Ishikawa (cell line): ENCODE results near the gene CLCN4.

ENCODE experiments used
- CEBPB ChIP-seq: IDR thresholded peaks from 2 replicates; pipeline ENCODE4 v1.6.1; 2012
- CREB1 ChIP-seq: IDR thresholded peaks from 2 replicates; pipeline ENCODE4 v1.6.1; 2012; ENCODE audit warnings: low read depth
- EGR1 ChIP-seq: IDR thresholded peaks from 2 replicates; pipeline ENCODE4 v1.6.1; 2012
- EP300 ChIP-seq: IDR thresholded peaks from 2 replicates; pipeline ENCODE4 v1.6.1; 2012; ENCODE audit warnings: borderline replicate concordance
- FOXM1 ChIP-seq: IDR thresholded peaks from 2 replicates; pipeline ENCODE4 v1.6.1; 2012; ENCODE audit warnings: low read depth, borderline replicate concordance
- NFIC ChIP-seq: IDR thresholded peaks from 2 replicates; pipeline ENCODE4 v1.6.1; 2012
- RAD21 ChIP-seq: IDR thresholded peaks from 2 replicates; pipeline ENCODE4 v1.6.1; 2012; ENCODE audit warnings: low read depth
- TAF1 ChIP-seq: IDR thresholded peaks from 2 replicates; pipeline ENCODE4 v1.6.1; 2012; ENCODE audit warnings: low read depth, mild to moderate bottlenecking
- TCF12 ChIP-seq: IDR thresholded peaks from 2 replicates; pipeline ENCODE4 v1.6.1; 2012; ENCODE audit warnings: low read depth
- TEAD4 ChIP-seq: IDR thresholded peaks from 2 replicates; pipeline ENCODE4 v1.6.1; 2012
- YY1 ChIP-seq: IDR thresholded peaks from 2 replicates; pipeline ENCODE4 v1.6.1; 2012; ENCODE audit warnings: low read depth
- ZBTB7A ChIP-seq: IDR thresholded peaks from 2 replicates; pipeline ENCODE4 v1.6.1; 2012; ENCODE audit warnings: low read depth
- TF ChIP-seq, protein P1 (sequence below): IDR thresholded peaks from 2 replicates; pipeline ENCODE4 v1.6.1; 2012
- TF ChIP-seq, protein P2 (sequence below): IDR thresholded peaks from 2 replicates; pipeline ENCODE4 v1.6.1; 2012; ENCODE audit warnings: low read depth, mild to moderate bottlenecking
- TF ChIP-seq, protein P3 (sequence below): IDR thresholded peaks from 2 replicates; pipeline ENCODE4 v1.6.1; 2012

CLCN4 gene

DNA sequence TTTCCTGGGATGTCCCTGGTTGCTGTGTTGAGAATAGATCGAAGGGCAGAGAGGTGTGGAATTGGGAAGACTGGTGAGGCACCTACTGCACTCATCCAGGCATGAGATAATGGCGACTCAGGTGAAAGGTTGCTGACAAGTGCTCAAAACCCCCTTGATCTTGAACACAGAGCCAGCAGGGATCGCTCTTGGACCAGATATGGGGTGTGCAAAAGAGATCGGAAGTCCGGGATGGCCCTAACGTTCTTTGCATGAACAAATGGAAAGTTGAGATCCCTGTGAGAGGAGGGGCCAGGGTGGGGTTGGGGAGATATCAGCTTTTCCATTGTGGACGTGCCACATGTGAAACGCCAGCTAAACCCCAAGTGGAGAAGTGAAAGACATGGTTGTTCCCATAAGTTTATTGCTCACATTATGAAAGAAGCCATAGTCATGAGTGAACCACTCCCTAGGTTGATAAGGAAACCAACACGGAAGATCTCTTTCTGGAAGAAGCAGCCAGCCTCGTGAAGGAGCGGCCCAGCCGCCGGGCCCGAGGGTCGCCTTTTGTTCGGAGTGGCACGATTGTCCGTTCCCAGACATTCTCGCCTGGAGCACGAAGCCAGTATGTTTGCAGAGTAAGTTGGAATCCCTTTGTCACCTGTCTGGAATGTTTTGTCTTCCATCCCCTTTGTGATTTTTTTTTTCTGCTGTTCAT is 22.6 kb upstream of the CLCN4 start:
- no peak for TF ChIP-seq FOXM1
- TF ChIP-seq, protein P1, sequence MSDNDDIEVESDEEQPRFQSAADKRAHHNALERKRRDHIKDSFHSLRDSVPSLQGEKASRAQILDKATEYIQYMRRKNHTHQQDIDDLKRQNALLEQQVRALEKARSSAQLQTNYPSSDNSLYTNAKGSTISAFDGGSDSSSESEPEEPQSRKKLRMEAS, result no peak
- TF ChIP-seq NFIC, result no peak
- no peak for TF ChIP-seq EGR1
- TF ChIP-seq CEBPB, result no peak
- TF ChIP-seq, protein P2, sequence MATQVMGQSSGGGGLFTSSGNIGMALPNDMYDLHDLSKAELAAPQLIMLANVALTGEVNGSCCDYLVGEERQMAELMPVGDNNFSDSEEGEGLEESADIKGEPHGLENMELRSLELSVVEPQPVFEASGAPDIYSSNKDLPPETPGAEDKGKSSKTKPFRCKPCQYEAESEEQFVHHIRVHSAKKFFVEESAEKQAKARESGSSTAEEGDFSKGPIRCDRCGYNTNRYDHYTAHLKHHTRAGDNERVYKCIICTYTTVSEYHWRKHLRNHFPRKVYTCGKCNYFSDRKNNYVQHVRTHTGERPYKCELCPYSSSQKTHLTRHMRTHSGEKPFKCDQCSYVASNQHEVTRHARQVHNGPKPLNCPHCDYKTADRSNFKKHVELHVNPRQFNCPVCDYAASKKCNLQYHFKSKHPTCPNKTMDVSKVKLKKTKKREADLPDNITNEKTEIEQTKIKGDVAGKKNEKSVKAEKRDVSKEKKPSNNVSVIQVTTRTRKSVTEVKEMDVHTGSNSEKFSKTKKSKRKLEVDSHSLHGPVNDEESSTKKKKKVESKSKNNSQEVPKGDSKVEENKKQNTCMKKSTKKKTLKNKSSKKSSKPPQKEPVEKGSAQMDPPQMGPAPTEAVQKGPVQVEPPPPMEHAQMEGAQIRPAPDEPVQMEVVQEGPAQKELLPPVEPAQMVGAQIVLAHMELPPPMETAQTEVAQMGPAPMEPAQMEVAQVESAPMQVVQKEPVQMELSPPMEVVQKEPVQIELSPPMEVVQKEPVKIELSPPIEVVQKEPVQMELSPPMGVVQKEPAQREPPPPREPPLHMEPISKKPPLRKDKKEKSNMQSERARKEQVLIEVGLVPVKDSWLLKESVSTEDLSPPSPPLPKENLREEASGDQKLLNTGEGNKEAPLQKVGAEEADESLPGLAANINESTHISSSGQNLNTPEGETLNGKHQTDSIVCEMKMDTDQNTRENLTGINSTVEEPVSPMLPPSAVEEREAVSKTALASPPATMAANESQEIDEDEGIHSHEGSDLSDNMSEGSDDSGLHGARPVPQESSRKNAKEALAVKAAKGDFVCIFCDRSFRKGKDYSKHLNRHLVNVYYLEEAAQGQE, result no peak
- TF ChIP-seq CREB1, result no peak
- TF ChIP-seq TAF1, result no peak

DNA sequence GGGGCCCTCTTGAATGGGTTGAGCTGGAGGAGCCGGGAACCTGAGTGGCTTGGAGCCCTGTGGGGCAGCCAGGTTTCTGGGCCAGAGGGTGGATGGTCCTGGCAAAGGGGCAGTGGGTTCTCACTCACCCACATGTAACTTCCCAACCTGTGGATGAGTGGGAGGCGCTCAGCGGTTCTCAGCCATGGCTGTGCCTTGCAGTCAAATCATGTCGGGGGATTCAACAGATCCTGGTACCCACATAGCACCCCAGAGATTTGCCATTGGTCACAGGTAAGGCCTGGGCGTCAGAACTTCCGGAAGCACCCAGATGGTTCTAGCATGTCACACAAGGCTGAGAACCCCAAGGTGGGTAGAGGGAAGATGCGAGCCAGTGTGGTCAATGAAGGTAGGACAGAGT is 21.9 kb upstream of the CLCN4 start:
- TF ChIP-seq, protein P1, result no peak
- TF ChIP-seq EGR1 (no peak), TEAD4 (no peak), YY1 (no peak), RAD21 (no peak), EP300 (no peak), TCF12 (no peak), FOXM1 (no peak), TAF1 (no peak), NFIC (no peak), CREB1 (no peak)
- TF ChIP-seq, protein P3, sequence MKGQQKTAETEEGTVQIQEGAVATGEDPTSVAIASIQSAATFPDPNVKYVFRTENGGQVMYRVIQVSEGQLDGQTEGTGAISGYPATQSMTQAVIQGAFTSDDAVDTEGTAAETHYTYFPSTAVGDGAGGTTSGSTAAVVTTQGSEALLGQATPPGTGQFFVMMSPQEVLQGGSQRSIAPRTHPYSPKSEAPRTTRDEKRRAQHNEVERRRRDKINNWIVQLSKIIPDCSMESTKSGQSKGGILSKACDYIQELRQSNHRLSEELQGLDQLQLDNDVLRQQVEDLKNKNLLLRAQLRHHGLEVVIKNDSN, result no peak
- TF ChIP-seq, protein P2, result no peak

DNA sequence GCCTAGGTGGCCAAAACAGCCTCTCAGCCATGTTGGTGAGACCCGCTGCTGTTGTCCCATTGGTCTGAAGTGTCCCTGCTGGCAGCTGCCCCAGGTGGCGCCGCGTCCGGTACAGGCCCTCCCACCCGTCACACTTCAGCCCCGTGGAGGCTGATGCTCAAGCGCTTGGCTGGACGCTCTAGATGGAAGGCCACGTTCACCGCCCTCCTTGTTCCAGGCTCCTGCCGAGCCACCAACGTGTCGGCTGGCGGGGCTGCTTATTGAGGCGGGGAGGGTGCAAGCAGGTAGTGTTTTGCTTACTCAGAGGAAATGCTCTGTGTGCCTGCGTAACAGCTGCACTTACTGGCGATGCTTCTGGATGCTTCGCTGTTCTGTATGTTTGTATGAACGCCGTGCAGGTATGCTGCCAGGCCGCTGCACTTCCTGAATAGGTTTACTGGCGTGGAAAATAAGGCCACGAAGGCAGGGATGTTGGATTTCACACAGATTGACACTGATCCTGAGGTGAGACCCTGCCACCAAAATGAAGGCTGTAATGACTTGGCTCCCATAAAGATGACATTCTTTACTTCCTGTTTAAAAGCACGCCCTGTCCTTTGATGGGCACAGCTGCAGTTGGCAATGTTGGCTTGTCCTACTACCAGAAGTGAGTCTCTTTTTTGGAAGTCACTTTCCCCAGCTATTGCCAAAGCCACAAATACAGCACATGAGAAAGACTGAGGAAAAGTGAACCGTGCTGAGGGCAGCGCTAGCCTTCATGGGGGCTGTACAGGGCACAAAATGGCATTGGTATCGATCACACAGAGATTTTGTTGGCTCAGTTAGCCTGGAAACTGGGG is 21.0 kb upstream of the CLCN4 start:
- TF ChIP-seq TAF1, result no peak
- TF ChIP-seq TEAD4, result no peak
- no peak for TF ChIP-seq EGR1
- TF ChIP-seq, protein P3, result no peak
- TF ChIP-seq, protein P2, result no peak
- no peak for TF ChIP-seq TCF12
- TF ChIP-seq EP300, result no peak
- TF ChIP-seq ZBTB7A, result no peak
- TF ChIP-seq RAD21, result no peak

DNA sequence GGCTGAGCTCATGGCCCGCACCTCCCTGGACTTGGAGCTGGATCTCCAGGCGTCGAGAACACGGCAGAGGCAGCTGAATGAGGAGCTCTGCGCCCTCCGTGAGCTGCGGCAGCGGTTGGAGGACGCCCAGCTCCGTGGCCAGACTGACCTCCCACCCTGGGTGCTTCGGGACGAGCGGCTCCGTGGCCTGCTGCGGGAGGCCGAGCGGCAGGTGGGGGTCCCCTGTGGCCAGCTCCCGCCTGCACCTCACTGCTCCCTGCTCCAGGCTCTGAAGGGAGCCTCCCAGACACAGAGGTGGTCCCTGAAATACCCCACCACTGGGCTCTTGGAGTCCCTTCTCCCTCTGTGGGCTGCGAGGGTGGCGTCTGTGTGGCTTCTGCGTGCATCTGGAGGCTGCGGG is 18.0 kb upstream of the CLCN4 start:
- TF ChIP-seq EGR1 (no peak), FOXM1 (no peak), RAD21 (no peak), TAF1 (no peak), YY1 (no peak), ZBTB7A (no peak), CREB1 (no peak)
- TF ChIP-seq, protein P2, result no peak
- TF ChIP-seq, protein P1, result no peak
- TF ChIP-seq, protein P3, result no peak
